ENCODE data around the gene HSD17B4. TPM values are rescaled to one million over a fixed set of nuclear protein-coding genes. Genes with fewer than 3 reads are reported as not detected.

Gene HSD17B4
- total and polyA plus RNA-seq, 2 experiments from 2014 or later, result 326 to 332 TPM

- Histone ChIP-seq H4K20me1 (replicated peaks; ENCODE audit: insufficient read depth) (no peaks in the 10 kb centered on the region), H2AFZ (no peak overlapping the region), H3K4me1 (ENCODE audit: insufficient read depth) (no peaks in the 10 kb centered on the region), H3K4me2 (no peak overlapping the region), H3K4me3 (no peak overlapping the region), H3K36me3 (ENCODE audit: insufficient read depth) (no peaks in the 10 kb centered on the region), H3F3A (replicated peaks; ENCODE audit: low read depth) (no peaks in the 10 kb centered on the region), H3K27ac (ENCODE audit: low read depth) (no peak overlapping the region), H3K9me2 (ENCODE audit: insufficient read depth) (no peaks in the 10 kb centered on the region), H3K27me3 (ENCODE audit: insufficient read depth) (no peaks in the 10 kb centered on the region), H3K79me2 (replicated peaks; ENCODE audit: insufficient read depth) (no peaks in the 10 kb centered on the region)
- Mint-ChIP-seq H3K4me3 (no peak overlapping the region), H3K27me3 (ENCODE audit: insufficient read depth, low read depth, poor library complexity) (no peaks in the 10 kb centered on the region), H3K9me3 (no peaks in the 10 kb centered on the region; the same call in 2 of the 3 replicates), H3K27ac (no peak overlapping the region), H3K4me1 (no peaks in the 10 kb centered on the region), H3K36me3 (ENCODE audit: low read depth) (no peaks in the 10 kb centered on the region)
- DNase-seq (ENCODE audit: low spot score) (no peak), ATAC-seq (no peak)
- TF ChIP-seq ETS1 (IDR thresholded peaks at IDR 0.05), result no peak
- no peak for TF ChIP-seq CREB1 (CRISPR knock-in tag; IDR thresholded peaks at IDR 0.05; ENCODE audit: low read depth)
- no peak for TF ChIP-seq ZNF331 (CRISPR knock-in tag; IDR thresholded peaks at IDR 0.05; ENCODE audit: low read depth)
- no peak for TF ChIP-seq NANOG (IDR thresholded peaks at IDR 0.05; ENCODE audit: borderline replicate concordance)
- TF ChIP-seq ZNF114 (CRISPR knock-in tag; IDR thresholded peaks at IDR 0.05), result no peak
- no peak for TF ChIP-seq ZNF462 (CRISPR knock-in tag; IDR thresholded peaks at IDR 0.05)
- TF ChIP-seq CTCF (conservative IDR thresholded peaks at IDR 0.05; ENCODE audit: low read depth in 2 of 2), result no peak
- no peak for TF ChIP-seq STAT1 (IDR thresholded peaks at IDR 0.05; ENCODE audit: unreplicated experiment)
- TF ChIP-seq POLR2AphosphoS5 (IDR thresholded peaks at IDR 0.05; ENCODE audit: low read depth), result no peak
- no peak for TF ChIP-seq JUNB (IDR thresholded peaks at IDR 0.05; ENCODE audit: unreplicated experiment)
- TF ChIP-seq EZH2phosphoT487 (IDR thresholded peaks at IDR 0.05; ENCODE audit: unreplicated experiment), result no peak
- TF ChIP-seq EZH2 (IDR thresholded peaks at IDR 0.05; ENCODE audit: low read depth, unreplicated experiment), result no peak
- TF ChIP-seq REST (IDR thresholded peaks at IDR 0.05; ENCODE audit: unreplicated experiment), result no peak
Observed at GRCh38 chr5:119554597-119554996, 102.3 kb downstream of the HSD17B4 start.
